Measurements from ENCODE around the gene PFDN5. TPM values are rescaled to one million over a fixed set of nuclear protein-coding genes. Genes with fewer than 3 reads are reported as not detected.
A peak's percentile ranks its signal among the peaks of the same experiment; 100 is the strongest.

PFDN5 gene
- total RNA-seq, 1 experiment from 2014 or later: 288 TPM

DNA sequence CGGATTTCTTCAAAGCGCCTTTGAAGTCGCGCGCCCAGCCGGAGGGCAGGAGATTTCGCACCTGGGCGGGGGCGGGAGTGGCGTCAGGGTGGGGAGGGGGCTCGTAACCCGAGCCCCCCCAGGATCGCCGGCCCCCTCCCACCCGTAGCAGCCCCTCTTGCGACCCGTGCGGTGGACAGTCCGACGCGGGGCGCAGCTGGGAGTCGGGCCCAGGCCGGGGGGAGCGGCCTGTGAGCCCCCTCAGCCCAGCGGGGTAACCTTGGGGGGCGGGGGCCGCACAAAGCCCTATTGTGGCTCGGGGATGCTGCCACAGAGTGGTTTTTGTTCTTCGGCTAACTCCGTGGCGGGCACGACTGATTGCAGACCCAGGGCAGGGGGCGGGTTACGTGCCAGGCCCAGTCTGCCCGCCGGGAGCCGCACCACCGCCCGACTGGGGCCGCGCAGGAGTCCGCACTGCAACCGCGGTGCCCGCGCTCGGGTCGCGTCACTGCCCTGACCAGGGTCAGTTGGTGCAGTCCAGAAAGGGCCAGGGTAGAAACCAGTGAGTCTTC is 30.2 kb downstream of the PFDN5 start:
- TF ChIP-seq, protein P1, sequence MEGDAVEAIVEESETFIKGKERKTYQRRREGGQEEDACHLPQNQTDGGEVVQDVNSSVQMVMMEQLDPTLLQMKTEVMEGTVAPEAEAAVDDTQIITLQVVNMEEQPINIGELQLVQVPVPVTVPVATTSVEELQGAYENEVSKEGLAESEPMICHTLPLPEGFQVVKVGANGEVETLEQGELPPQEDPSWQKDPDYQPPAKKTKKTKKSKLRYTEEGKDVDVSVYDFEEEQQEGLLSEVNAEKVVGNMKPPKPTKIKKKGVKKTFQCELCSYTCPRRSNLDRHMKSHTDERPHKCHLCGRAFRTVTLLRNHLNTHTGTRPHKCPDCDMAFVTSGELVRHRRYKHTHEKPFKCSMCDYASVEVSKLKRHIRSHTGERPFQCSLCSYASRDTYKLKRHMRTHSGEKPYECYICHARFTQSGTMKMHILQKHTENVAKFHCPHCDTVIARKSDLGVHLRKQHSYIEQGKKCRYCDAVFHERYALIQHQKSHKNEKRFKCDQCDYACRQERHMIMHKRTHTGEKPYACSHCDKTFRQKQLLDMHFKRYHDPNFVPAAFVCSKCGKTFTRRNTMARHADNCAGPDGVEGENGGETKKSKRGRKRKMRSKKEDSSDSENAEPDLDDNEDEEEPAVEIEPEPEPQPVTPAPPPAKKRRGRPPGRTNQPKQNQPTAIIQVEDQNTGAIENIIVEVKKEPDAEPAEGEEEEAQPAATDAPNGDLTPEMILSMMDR (conservative IDR thresholded peaks at IDR 0.05; ENCODE audit: low read depth, low read length): no peak
- TF ChIP-seq EZH2 (IDR thresholded peaks at IDR 0.05; ENCODE audit: borderline replicate concordance, low read depth, low read length, poor library complexity, severe bottlenecking): no peak
- intact Hi-C loops (cut with micrococcal nuclease; ENCODE audit: unreplicated experiment): loop anchor here (2.0 kb wide), 1 partner anchor 175 kb away; the partner anchor contains the start of gene TARBP2
- no peaks in the 10 kb centered on the region for H3K9me3 ChIP-seq (ENCODE audit: low read depth, low read length, poor library complexity, severe bottlenecking)
- DNase-seq (ENCODE audit: low spot score): no peak
- peaks cover 12% of the 10 kb centered on the region for H3K4me1 ChIP-seq (ENCODE audit: insufficient read depth, low read length, poor library complexity, severe bottlenecking)
- no peaks in the 10 kb centered on the region for H3K27me3 ChIP-seq (replicated peaks; ENCODE audit: insufficient read depth, low read depth, low read length, poor library complexity)
- BruUV-seq (replicated peaks): no TSS peak
- H3K4me3 ChIP-seq (ENCODE audit: low read depth, low read length, poor library complexity, severe bottlenecking): peak overlapping the region; percentile 71
- H3K27ac ChIP-seq (ENCODE audit: low read depth, low read length, poor library complexity, severe bottlenecking): peak overlapping the region; percentile 95
- no peaks in the 10 kb centered on the region for H3K36me3 ChIP-seq (ENCODE audit: insufficient read depth, low read length, poor library complexity, severe bottlenecking)
- ChIA-PET POLR2A (ENCODE audit: low non-redundant PET) (no interaction called here), CTCF (interaction anchor here (1.2 kb wide), 2 partner anchors 96 to 183 kb away, joined by 4 to 10 read pairs; no protein-coding TSS in a partner anchor)

DNA sequence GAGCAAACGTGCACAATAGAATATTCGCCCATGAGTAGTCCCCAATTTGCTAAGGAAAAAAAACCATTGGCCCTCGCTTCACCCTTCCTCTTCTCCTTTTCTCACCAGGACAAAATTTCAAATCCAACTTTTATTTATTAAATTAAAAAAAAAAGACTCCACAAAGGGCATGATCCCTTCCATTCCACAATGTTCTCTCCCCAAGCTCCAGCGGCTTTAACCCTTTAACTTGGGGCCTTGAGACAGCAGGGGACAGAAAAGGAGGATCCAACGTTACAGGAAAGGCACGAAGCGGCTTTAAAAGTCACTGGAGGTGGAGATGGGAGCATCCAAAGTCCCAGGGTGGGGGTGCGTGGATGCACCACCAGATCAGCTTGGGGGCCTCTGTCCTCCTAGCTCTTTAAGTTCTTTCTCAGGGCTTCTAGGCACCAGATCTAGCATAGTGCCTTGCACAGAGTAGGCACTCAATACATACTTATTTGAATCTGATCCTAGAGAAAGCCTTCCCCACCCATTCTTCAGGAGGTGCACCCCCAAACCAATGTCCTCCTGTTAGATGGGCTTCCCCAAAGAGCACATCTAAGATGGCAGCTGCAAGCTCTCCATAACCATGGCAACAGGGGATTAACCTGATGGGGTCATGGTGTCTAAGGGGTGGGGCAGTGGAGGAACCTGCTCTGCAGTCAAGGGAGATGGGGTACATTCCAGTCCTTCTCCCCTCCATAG is 31.3 kb downstream of the PFDN5 start:
- no peak for DNase-seq (ENCODE audit: low spot score)
- CTCF ChIA-PET: interaction anchor here (0.7 kb wide), 1 partner anchor 182 kb away, joined by 3 read pairs; no protein-coding TSS in a partner anchor
- no TSS peak for BruUV-seq (replicated peaks)
- TF ChIP-seq EZH2 (IDR thresholded peaks at IDR 0.05; ENCODE audit: borderline replicate concordance, low read depth, low read length, poor library complexity, severe bottlenecking): no peak
- TF ChIP-seq, protein P1 (conservative IDR thresholded peaks at IDR 0.05; ENCODE audit: low read depth, low read length): no peak
- H3K36me3 ChIP-seq (ENCODE audit: insufficient read depth, low read length, poor library complexity, severe bottlenecking): no peaks in the 10 kb centered on the region
- H3K4me3 ChIP-seq (ENCODE audit: low read depth, low read length, poor library complexity, severe bottlenecking): no peak overlapping the region
- POLR2A ChIA-PET (ENCODE audit: low non-redundant PET): interaction anchor here (0.5 kb wide), 1 partner anchor 182 kb away, joined by 6 read pairs; no protein-coding TSS in a partner anchor
- no peaks in the 10 kb centered on the region for H3K9me3 ChIP-seq (ENCODE audit: low read depth, low read length, poor library complexity, severe bottlenecking)
- H3K27ac ChIP-seq (ENCODE audit: low read depth, low read length, poor library complexity, severe bottlenecking): no peak overlapping the region
- no peaks in the 10 kb centered on the region for H3K27me3 ChIP-seq (replicated peaks; ENCODE audit: insufficient read depth, low read depth, low read length, poor library complexity)
- peaks cover 9% of the 10 kb centered on the region for H3K4me1 ChIP-seq (ENCODE audit: insufficient read depth, low read length, poor library complexity, severe bottlenecking)
- intact Hi-C loops (cut with micrococcal nuclease; ENCODE audit: unreplicated experiment): no loop called here

DNA sequence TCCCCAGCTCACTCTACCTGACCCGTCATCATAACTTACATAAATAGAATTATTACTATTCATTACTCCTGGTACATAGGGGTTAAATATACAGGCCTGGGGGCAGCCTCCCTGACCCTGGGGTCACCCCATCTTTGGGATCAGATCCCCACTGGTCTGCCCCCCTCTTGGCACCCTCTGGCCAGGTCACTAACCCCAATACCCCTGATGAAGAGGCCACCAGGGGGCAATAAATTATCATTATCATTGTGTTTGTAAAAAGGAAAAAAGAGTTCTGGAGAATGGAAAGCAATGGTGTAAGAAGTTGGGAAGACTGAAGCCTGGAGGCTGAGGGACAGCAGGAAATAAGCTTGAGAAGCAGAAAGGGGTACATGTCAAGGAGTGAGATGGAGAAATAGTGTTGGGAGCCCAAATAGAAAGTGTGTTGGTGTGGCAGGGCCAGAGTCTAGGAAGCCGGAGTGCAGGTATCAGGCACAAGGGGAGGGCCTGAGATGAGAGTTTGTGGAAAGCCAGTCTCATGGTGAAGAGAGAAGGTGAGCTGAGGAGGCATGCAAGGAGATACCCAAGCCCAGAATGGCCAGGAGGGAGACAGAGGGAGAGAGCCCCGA is 32.2 kb downstream of the PFDN5 start:
- ChIA-PET POLR2A (ENCODE audit: low non-redundant PET) (no interaction called here), CTCF (interaction anchor here (0.7 kb wide), 1 partner anchor 181 kb away, joined by 3 read pairs; no protein-coding TSS in a partner anchor)
- peaks cover 6% of the 10 kb centered on the region for H3K4me1 ChIP-seq (ENCODE audit: insufficient read depth, low read length, poor library complexity, severe bottlenecking)
- BruUV-seq (replicated peaks): no TSS peak
- no peak for DNase-seq (ENCODE audit: low spot score)
- H3K9me3 ChIP-seq (ENCODE audit: low read depth, low read length, poor library complexity, severe bottlenecking): no peaks in the 10 kb centered on the region
- no peaks in the 10 kb centered on the region for H3K36me3 ChIP-seq (ENCODE audit: insufficient read depth, low read length, poor library complexity, severe bottlenecking)
- intact Hi-C loops (cut with micrococcal nuclease; ENCODE audit: unreplicated experiment): no loop called here
- no peaks in the 10 kb centered on the region for H3K27me3 ChIP-seq (replicated peaks; ENCODE audit: insufficient read depth, low read depth, low read length, poor library complexity)
- TF ChIP-seq EZH2 (IDR thresholded peaks at IDR 0.05; ENCODE audit: borderline replicate concordance, low read depth, low read length, poor library complexity, severe bottlenecking): no peak
- TF ChIP-seq, protein P1 (conservative IDR thresholded peaks at IDR 0.05; ENCODE audit: low read depth, low read length): 0 out of 2 replicates have a peak, but pooled peaks have one; percentile 39
- H3K4me3 ChIP-seq (ENCODE audit: low read depth, low read length, poor library complexity, severe bottlenecking): no peak overlapping the region
- no peak overlapping the region for H3K27ac ChIP-seq (ENCODE audit: low read depth, low read length, poor library complexity, severe bottlenecking)
